ENCODE data around the gene HTR3D. TPM values are rescaled to one million over a fixed set of nuclear protein-coding genes. Genes with fewer than 3 reads are reported as not detected.
"Not testable (repeated sequence)": the region's sequence is repeated elsewhere in the genome, so short reads cannot be mapped to it uniquely, and the experiment has no call there.

The HTR3D gene
- total RNA-seq, 4 donors from 2014 or later: not detected

GRCh38 chr3:184005941-184006507 is 25.5 kb upstream of the HTR3D start:
- 32 to 61% methylated on average over 8 to 11 of the region's 11 CpGs for WGBS, 2 donors (ENCODE audit: low coverage in 1 of 2)
- peak; percentile 34 for ATAC-seq
- no peaks in the 10 kb centered on the region for H3K9me3 ChIP-seq
- TF ChIP-seq POLR2A (IDR thresholded peaks at IDR 0.05): peak in 1 of 2 donors; percentile 16
- no peak for TF ChIP-seq POLR2AphosphoS5 (IDR thresholded peaks at IDR 0.05)
- peak overlapping the region in 2 of 4 donors; percentile 2 to 37 for H3K27ac ChIP-seq
- peaks cover 0 to 33% of the 10 kb centered on the region in 2 donors for H3K36me3 ChIP-seq
- H3K27me3 ChIP-seq: no peaks in the 10 kb centered on the region
- peak overlapping the region in 1 of 2 donors; percentile 21 for H3K4me3 ChIP-seq
- peaks cover 0 to 26% (median 0%) of the 10 kb centered on the region in 3 donors for H3K4me1 ChIP-seq

- not testable (repeated sequence) for H3K27me3 ChIP-seq, H3K27ac ChIP-seq, H3K4me3 ChIP-seq, ATAC-seq, H3K9me3 ChIP-seq
- 85 to 100% methylated on average over 2 to 11 of the region's 11 CpGs for WGBS, 2 donors (ENCODE audit: low coverage in 1 of 2)
- Histone ChIP-seq H3K36me3 (peaks cover 0 to 39% of the 10 kb centered on the region in 2 donors), H3K4me1 (peaks cover 0 to 26% (median 0%) of the 10 kb centered on the region in 3 donors)
Measured at GRCh38 chr3:184007143-184007813, 24.3 kb upstream of the HTR3D start.

GRCh38 chr3:184008161-184008560 is 23.4 kb upstream of the HTR3D start:
- Histone ChIP-seq H3K36me3 (peaks cover 0 to 47% of the 10 kb centered on the region in 2 donors), H3K27me3 (no peaks in the 10 kb centered on the region), H3K4me1 (peaks cover 0 to 26% (median 0%) of the 10 kb centered on the region in 3 donors), H3K9me3 (no peaks in the 10 kb centered on the region), H3K27ac (no peak overlapping the region), H3K4me3 (no peak overlapping the region)
- no peak for TF ChIP-seq CTCF (IDR thresholded peaks at IDR 0.05)
- TF ChIP-seq POLR2AphosphoS5 (IDR thresholded peaks at IDR 0.05): no peak
- no peak for TF ChIP-seq EP300 (IDR thresholded peaks at IDR 0.05)
- ATAC-seq: no peak
- WGBS, 2 donors (ENCODE audit: low coverage in 1 of 2): 74 to 82% methylated on average over 3 of the region's 3 CpGs

GRCh38 chr3:184011230-184011876 is 20.2 kb upstream of the HTR3D start:
- Histone ChIP-seq H3K9me3 (no peaks in the 10 kb centered on the region), H3K27ac (no peak overlapping the region), H3K36me3 (peaks cover 0 to 59% of the 10 kb centered on the region in 2 donors), H3K27me3 (no peaks in the 10 kb centered on the region), H3K4me3 (no peak overlapping the region), H3K4me1 (peaks cover 0 to 21% (median 4%) of the 10 kb centered on the region in 3 donors)
- ATAC-seq: no peak
- no peak for TF ChIP-seq POLR2A (IDR thresholded peaks at IDR 0.05)
- no peak for TF ChIP-seq POLR2AphosphoS5 (IDR thresholded peaks at IDR 0.05)
- TF ChIP-seq CTCF (IDR thresholded peaks at IDR 0.05): no peak
- no peak for TF ChIP-seq EP300 (IDR thresholded peaks at IDR 0.05)
- WGBS, 2 donors (ENCODE audit: low coverage in 1 of 2): 64 to 83% methylated on average over 4 of the region's 4 CpGs

GRCh38 chr3:184011937-184012889 is 19.3 kb upstream of the HTR3D start:
- Histone ChIP-seq H3K4me3 (no peak overlapping the region), H3K9me3 (no peaks in the 10 kb centered on the region), H3K4me1 (peaks cover 0 to 29% (median 9%) of the 10 kb centered on the region in 3 donors), H3K36me3 (peaks cover 0 to 59% of the 10 kb centered on the region in 2 donors), H3K27me3 (no peaks in the 10 kb centered on the region), H3K27ac (no peak overlapping the region)
- no peak for TF ChIP-seq EP300 (IDR thresholded peaks at IDR 0.05)
- TF ChIP-seq POLR2A (IDR thresholded peaks at IDR 0.05): no peak
- no peak for TF ChIP-seq CTCF (IDR thresholded peaks at IDR 0.05)
- no peak for TF ChIP-seq POLR2AphosphoS5 (IDR thresholded peaks at IDR 0.05)
- 79 to 80% methylated on average over 5 to 6 of the region's 6 CpGs for WGBS, 2 donors (ENCODE audit: low coverage in 1 of 2)
- ATAC-seq: no peak
